DOHH2 (cell line): ENCODE measurements around the gene RCL1.

Source experiments
- CTCF ChIP-seq: fragments of 200-600 bp; sonication (generic); IDR thresholded peaks from one replicate; pipeline ENCODE4 v1.5.1; 2014; ENCODE audit warnings: antibody characterized with exemption, mild to moderate bottlenecking, low read depth, low read length; ENCODE audit not compliant: poor library complexity, severe bottlenecking
- EZH2phosphoT487 ChIP-seq: fragments of 200-600 bp; sonication (generic); IDR thresholded peaks from 2 replicates; pipeline ENCODE4 v1.6.1; 2017; ENCODE audit warnings: borderline replicate concordance, mild to moderate bottlenecking, antibody characterized with exemption, low read length, moderate library complexity, mixed read lengths

GRCh38 chr9:4879115-4879558 lies 86.4 kb downstream of the RCL1 start:
- no peak for TF ChIP-seq CTCF
- TF ChIP-seq EZH2phosphoT487, result no peak
